ENCODE data around the gene ADAM23.

ADAM23 gene

GRCh38 chr2:206572725-206573124, 129.4 kb downstream of the ADAM23 start:
- DNase-seq = no peak

GRCh38 chr2:206573793-206574192, 130.5 kb downstream of the ADAM23 start:
- no peak for DNase-seq

- DNase-seq = no peak
Observed at GRCh38 chr2:206584323-206585116, 141.2 kb downstream of the ADAM23 start.

GRCh38 chr2:206585335-206585734, 142.0 kb downstream of the ADAM23 start:
- DNase-seq = no peak

GRCh38 chr2:206586609-206587008, 143.3 kb downstream of the ADAM23 start:
- DNase-seq = no peak

- DNase-seq = no peak
Observed at GRCh38 chr2:206597717-206598218, 154.4 kb downstream of the ADAM23 start.

GRCh38 chr2:206603243-206603642, 159.9 kb downstream of the ADAM23 start:
- DNase-seq = no peak

- DNase-seq = no peak
Observed at GRCh38 chr2:206610451-206610850, 167.1 kb downstream of the ADAM23 start.

GRCh38 chr2:206611191-206611590, 167.9 kb downstream of the ADAM23 start:
- no peak for DNase-seq

- no peak for DNase-seq
Observed at GRCh38 chr2:206611736-206612135, 168.4 kb downstream of the ADAM23 start.

- DNase-seq = no peak
Observed at GRCh38 chr2:206614811-206615210, 171.5 kb downstream of the ADAM23 start.

GRCh38 chr2:206615417-206616089, 172.2 kb downstream of the ADAM23 start:
- no peak for DNase-seq

- no peak for DNase-seq
Observed at GRCh38 chr2:206616151-206616550, 172.8 kb downstream of the ADAM23 start.

- DNase-seq = no peak
Observed at GRCh38 chr2:206619011-206619410, 175.7 kb downstream of the ADAM23 start.

- no peak for DNase-seq
Observed at GRCh38 chr2:206626108-206626507, 182.8 kb downstream of the ADAM23 start.

GRCh38 chr2:206627632-206628031, 184.3 kb downstream of the ADAM23 start:
- no peak for DNase-seq

GRCh38 chr2:206631340-206631739, 188.0 kb downstream of the ADAM23 start:
- no peak for DNase-seq

- DNase-seq = no peak
Observed at GRCh38 chr2:206635015-206635414, 191.7 kb downstream of the ADAM23 start.

- no peak for DNase-seq
Observed at GRCh38 chr2:206639636-206640035, 196.3 kb downstream of the ADAM23 start.

- no peak for DNase-seq
Observed at GRCh38 chr2:206641226-206641625, 197.9 kb downstream of the ADAM23 start.

- no peak for DNase-seq
Observed at GRCh38 chr2:206642075-206643025, 199.0 kb downstream of the ADAM23 start, which contains the start of gene FAM237A. TSS of gene FAM237A (plus strand) at chr2:206642487. CDS start at chr2:206644237, 1,750 bp downstream.

- no peak for DNase-seq
Observed at GRCh38 chr2:206647985-206648384, 204.7 kb downstream of the ADAM23 start.

GRCh38 chr2:206657087-206657486, 213.8 kb downstream of the ADAM23 start:
- DNase-seq = no peak
